Measurements from ENCODE around the gene IPO13.

Gene IPO13

GRCh38 chr1:43979261-43979527 lies 32.4 kb downstream of the IPO13 start:
- peak overlapping the region; percentile 94 for H3K27ac ChIP-seq
- DNase-seq (ENCODE audit: low spot score) = no peak
- TF ChIP-seq CTCF (conservative IDR thresholded peaks at IDR 0.05; ENCODE audit: low read depth) = no peak
- ChIA-PET POLR2A (ENCODE audit: low non-redundant PET) (no interaction called here), CTCF (no interaction called here)

- CTCF ChIA-PET = interaction anchor here (1.0 kb wide), 1 partner anchor 9 kb away, joined by 3 read pairs; no protein-coding TSS in a partner anchor
Measured at GRCh38 chr1:43979528-43980254, 32.9 kb downstream of the IPO13 start.

GRCh38 chr1:43980255-43981134 lies 33.7 kb downstream of the IPO13 start:
- ChIA-PET CTCF (interaction anchor here (1.0 kb wide), 1 partner anchor 10 kb away, joined by 3 read pairs; no protein-coding TSS in a partner anchor), POLR2A (ENCODE audit: low non-redundant PET) (interaction anchor here (0.6 kb wide), 1 partner anchor 9 kb away, joined by 3 read pairs; no protein-coding TSS in a partner anchor)
- no peak for TF ChIP-seq CTCF (conservative IDR thresholded peaks at IDR 0.05; ENCODE audit: low read depth)
- DNase-seq (ENCODE audit: low spot score) = peak; percentile 64
- peak overlapping the region; percentile 94 for H3K27ac ChIP-seq

More at GRCh38 chr1:43979528-43980254, 32.9 kb downstream of the IPO13 start:
- POLR2A ChIA-PET (ENCODE audit: low non-redundant PET) = interaction anchor here (0.6 kb wide), 1 partner anchor 10 kb away, joined by 3 read pairs; no protein-coding TSS in a partner anchor
- no peak for TF ChIP-seq CTCF (conservative IDR thresholded peaks at IDR 0.05; ENCODE audit: low read depth)
- peak overlapping the region; percentile 94 for H3K27ac ChIP-seq
- DNase-seq (ENCODE audit: low spot score) = peak; percentile 62

GRCh38 chr1:43981135-43981491 lies 34.4 kb downstream of the IPO13 start:
- H3K27ac ChIP-seq = peak overlapping the region; percentile 94
- no peak for TF ChIP-seq CTCF (conservative IDR thresholded peaks at IDR 0.05; ENCODE audit: low read depth)
- POLR2A ChIA-PET (ENCODE audit: low non-redundant PET) = no interaction called here
- DNase-seq (ENCODE audit: low spot score) = peak; percentile 38
- CTCF ChIA-PET = no interaction called here

GRCh38 chr1:43981636-43982035 lies 34.9 kb downstream of the IPO13 start:
- ChIA-PET CTCF (no interaction called here), POLR2A (ENCODE audit: low non-redundant PET) (no interaction called here)
- no peak for TF ChIP-seq CTCF (conservative IDR thresholded peaks at IDR 0.05; ENCODE audit: low read depth)
- H3K27ac ChIP-seq = peak overlapping the region; percentile 94
- DNase-seq (ENCODE audit: low spot score) = no peak

GRCh38 chr1:43982241-43982640 lies 35.5 kb downstream of the IPO13 start:
- H3K27ac ChIP-seq = peak overlapping the region; percentile 94
- DNase-seq (ENCODE audit: low spot score) = no peak
- CTCF ChIA-PET = no interaction called here
- POLR2A ChIA-PET (ENCODE audit: low non-redundant PET) = no interaction called here
- TF ChIP-seq CTCF (conservative IDR thresholded peaks at IDR 0.05; ENCODE audit: low read depth) = no peak
